Adrenal gland (tissue), 5 donors: Measurements from ENCODE around the gene KRTDAP.

ENCODE experiments used
- POLR2A ChIP-seq, 2 donors: fragments of 450-650 bp; IDR thresholded peaks; one replicate each; pipeline ENCODE4 v1.6.1; 2017; ENCODE audit warnings: antibody characterized with exemption in 2 of 2, mild to moderate bottlenecking in 2 of 2, moderate library complexity in 1 of 2
- TF ChIP-seq, protein P1 (sequence below), 6 experiments: fragments of 450-650 bp in 4 of 6; fragments of 200-600 bp in 2 of 6; sonication (generic) in 1 of 6; IDR thresholded peaks; 1 replicate in 5 of 6; 2 replicates in 1 of 6; pipeline versions ENCODE4 v1.5.1 to v1.8.0; 2016 to 2021; ENCODE audit warnings: antibody characterized with exemption in 6 of 6, mild to moderate bottlenecking in 2 of 6, moderate library complexity in 1 of 6
- donor health status: DM: no; HTN: no; CAD: no.

DNA sequence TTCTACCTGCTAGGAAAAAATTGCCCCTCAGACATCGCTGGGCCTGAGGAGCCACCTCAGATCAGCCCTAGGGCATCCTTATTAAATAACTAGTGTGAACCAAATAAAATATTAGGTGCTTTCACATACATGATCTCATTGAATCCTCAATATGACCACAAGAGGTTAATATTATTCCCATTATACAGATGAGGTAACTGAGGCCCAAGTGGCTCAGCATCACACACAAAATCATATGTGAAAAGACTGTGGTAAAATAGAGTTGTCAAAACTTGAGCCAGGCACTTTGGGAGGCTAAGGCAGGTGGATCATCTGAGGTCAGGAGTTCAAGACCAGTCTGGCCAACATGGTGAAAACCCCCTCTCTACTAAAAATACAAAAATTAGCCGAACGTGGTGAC is 26.0 kb upstream of the KRTDAP start:
- no peak for TF ChIP-seq POLR2A (IDR thresholded peaks at IDR 0.05)
- TF ChIP-seq, protein P1, sequence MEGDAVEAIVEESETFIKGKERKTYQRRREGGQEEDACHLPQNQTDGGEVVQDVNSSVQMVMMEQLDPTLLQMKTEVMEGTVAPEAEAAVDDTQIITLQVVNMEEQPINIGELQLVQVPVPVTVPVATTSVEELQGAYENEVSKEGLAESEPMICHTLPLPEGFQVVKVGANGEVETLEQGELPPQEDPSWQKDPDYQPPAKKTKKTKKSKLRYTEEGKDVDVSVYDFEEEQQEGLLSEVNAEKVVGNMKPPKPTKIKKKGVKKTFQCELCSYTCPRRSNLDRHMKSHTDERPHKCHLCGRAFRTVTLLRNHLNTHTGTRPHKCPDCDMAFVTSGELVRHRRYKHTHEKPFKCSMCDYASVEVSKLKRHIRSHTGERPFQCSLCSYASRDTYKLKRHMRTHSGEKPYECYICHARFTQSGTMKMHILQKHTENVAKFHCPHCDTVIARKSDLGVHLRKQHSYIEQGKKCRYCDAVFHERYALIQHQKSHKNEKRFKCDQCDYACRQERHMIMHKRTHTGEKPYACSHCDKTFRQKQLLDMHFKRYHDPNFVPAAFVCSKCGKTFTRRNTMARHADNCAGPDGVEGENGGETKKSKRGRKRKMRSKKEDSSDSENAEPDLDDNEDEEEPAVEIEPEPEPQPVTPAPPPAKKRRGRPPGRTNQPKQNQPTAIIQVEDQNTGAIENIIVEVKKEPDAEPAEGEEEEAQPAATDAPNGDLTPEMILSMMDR (IDR thresholded peaks at IDR 0.05) = no peak
